SK-N-SH (cell line): Measurements from ENCODE around the gene PRND. TPM values are rescaled to one million over a fixed set of nuclear protein-coding genes. Genes with fewer than 3 reads are reported as not detected.

ENCODE experiments used
- CTCF ChIA-PET: fragments of 300-600, 350-600 bp; formaldehyde crosslinking; extraction: SDS; loops from one replicate; lab custom pipeline; 2021; lab: Yijun Ruan, JAX
- POLR2A ChIA-PET: fragments of 350-600 bp; sonication (Branson Sonifier 250); formaldehyde crosslinking; extraction: SDS; loops from one replicate; lab custom pipeline; 2020; ENCODE audit warnings: antibody characterized with exemption, inconsistent platforms; lab: Yijun Ruan, JAX
- DNase-seq: peaks from one replicate; pipeline ENCODE4 v3.0.0; 2012
- H2AFZ ChIP-seq: fragments of 200-600 bp; sonication (generic); 2 replicates; pipeline ENCODE4 v1.8.1; 2016; ENCODE audit warnings: antibody characterized with exemption, mild to moderate bottlenecking, low read depth
- H3F3A ChIP-seq: fragments of 200-600 bp; sonication (generic); replicated peaks from 2 replicates; pipeline ENCODE3; 2016; ENCODE audit warnings: antibody characterized with exemption, mild to moderate bottlenecking; ENCODE audit not compliant: insufficient read depth
- H3K27ac ChIP-seq, 2 experiments: fragments of 200-500 bp in 1 of 2; fragments of 200-600 bp in 1 of 2; sonication (Bioruptor generic) in 1 of 2; sonication (generic), shearing (Covaris generic) in 1 of 2; 2 replicates each; pipeline versions ENCODE4 v1.5.1 to v1.6.1; 2014 to 2016; ENCODE audit warnings: low read depth in 2 of 2, inconsistent platforms in 1 of 2, low read length in 1 of 2, mild to moderate bottlenecking in 1 of 2, mixed read lengths in 1 of 2
- H3K27me3 ChIP-seq: fragments of 200-600 bp; sonication (generic), shearing (Covaris generic); 2 replicates; pipeline ENCODE4 v1.6.1; 2016; ENCODE audit warnings: mixed run types; ENCODE audit not compliant: insufficient read depth
- H3K36me3 ChIP-seq, 2 experiments: fragments of 200-500 bp in 1 of 2; fragments of 200-600 bp in 1 of 2; sonication (Bioruptor generic) in 1 of 2; sonication (generic) in 1 of 2; replicated peaks in 1 of 2; 2 replicates each; pipeline versions ENCODE3 to v1.5.1; 2014 to 2016; ENCODE audit warnings: low read length in 1 of 2, mild to moderate bottlenecking in 1 of 2; ENCODE audit not compliant: insufficient read depth in 2 of 2, control insufficient read depth in 1 of 2
- H3K4me1 ChIP-seq, 2 experiments: fragments of 200-500 bp in 1 of 2; fragments of 200-600 bp in 1 of 2; sonication (Bioruptor generic) in 1 of 2; sonication (generic), shearing (Covaris generic) in 1 of 2; 2 replicates each; pipeline versions ENCODE4 v1.5.1 to v1.6.1; 2014 to 2016; ENCODE audit warnings: low read depth in 1 of 2, low read length in 1 of 2, mixed run types in 1 of 2; ENCODE audit not compliant: insufficient read depth in 2 of 2, control insufficient read depth in 1 of 2
- H3K4me2 ChIP-seq: fragments of 200-600 bp; sonication (generic), shearing (Covaris generic); 2 replicates; pipeline ENCODE4 v1.6.1; 2017; ENCODE audit warnings: mixed run types
- H3K4me3 ChIP-seq, 2 experiments: fragments of 200-500 bp in 1 of 2; fragments of 200-600 bp in 1 of 2; sonication (Bioruptor generic) in 1 of 2; sonication (generic), shearing (Covaris generic) in 1 of 2; 2 replicates each; pipeline versions ENCODE4 v1.5.1 to v1.8.1; 2014 to 2016; ENCODE audit warnings: low read depth in 2 of 2, inconsistent platforms in 1 of 2, low read length in 1 of 2, mild to moderate bottlenecking in 1 of 2, mixed read lengths in 1 of 2, moderate library complexity in 1 of 2
- H3K79me2 ChIP-seq: fragments of 200-600 bp; sonication (generic); 2 replicates; pipeline ENCODE4 v1.8.1; 2017; ENCODE audit warnings: mild to moderate bottlenecking; ENCODE audit not compliant: insufficient read depth
- H3K9ac ChIP-seq: fragments of 200-600 bp; sonication (generic); 2 replicates; pipeline ENCODE4 v1.6.1; 2017; ENCODE audit warnings: mixed run types
- H3K9me2 ChIP-seq: fragments of 200-600 bp; sonication (generic); 2 replicates; pipeline ENCODE4 v1.6.1; 2017; ENCODE audit warnings: mixed run types
- H3K9me3 ChIP-seq: fragments of 200-600 bp; sonication (generic); 2 replicates; pipeline ENCODE4 v1.6.1; 2017; ENCODE audit warnings: mixed run types, mild to moderate bottlenecking, moderate library complexity
- H4K20me1 ChIP-seq: fragments of 200-600 bp; sonication (generic); 2 replicates; pipeline ENCODE4 v1.6.1; 2017; ENCODE audit warnings: mild to moderate bottlenecking, mixed run types; ENCODE audit not compliant: insufficient read depth
- ELF1 ChIP-seq: IDR thresholded peaks from 2 replicates; pipeline ENCODE4 v1.4.0; 2012
- EZH2phosphoT487 ChIP-seq: fragments of 200-600 bp; sonication (generic); IDR thresholded peaks from 2 replicates; pipeline ENCODE4 v1.6.1; 2017; ENCODE audit warnings: low read depth, mixed run types, mild to moderate bottlenecking, antibody characterized with exemption, moderate library complexity, borderline replicate concordance
- FOSL2 ChIP-seq: IDR thresholded peaks from 2 replicates; pipeline ENCODE4 v1.4.0; 2012; ENCODE audit warnings: low read depth, mild to moderate bottlenecking, moderate library complexity, borderline replicate concordance
- FOXJ3 ChIP-seq: sonication (generic); formaldehyde crosslinking; IDR thresholded peaks from 2 replicates; pipeline ENCODE4 v1.5.1; 2020; ENCODE audit warnings: mild to moderate bottlenecking, missing genetic modification reagents
- IRF3 ChIP-seq: fragments of 150-350 bp; IDR thresholded peaks from 2 replicates; pipeline ENCODE4 v1.6.1; 2016; ENCODE audit warnings: mild to moderate bottlenecking, low read depth, low read length
- MEF2A ChIP-seq: IDR thresholded peaks from 2 replicates; pipeline ENCODE4 v1.4.0; 2012; ENCODE audit warnings: low read depth, borderline replicate concordance
- MXI1 ChIP-seq: IDR thresholded peaks from 2 replicates; pipeline ENCODE4 v1.6.1; 2012; ENCODE audit warnings: mild to moderate bottlenecking, low read depth, low read length, improper control_type of control experiment
- NFIC ChIP-seq: IDR thresholded peaks from 2 replicates; pipeline ENCODE4 v1.4.0; 2012; ENCODE audit warnings: borderline replicate concordance
- NRF1 ChIP-seq: IDR thresholded peaks from 2 replicates; pipeline ENCODE4 v1.6.1; 2012; ENCODE audit warnings: low read depth, mild to moderate bottlenecking, low read length
- REST ChIP-seq: IDR thresholded peaks from 2 replicates; pipeline ENCODE4 v1.6.1; 2012; ENCODE audit warnings: mild to moderate bottlenecking, low read depth, low read length, moderate library complexity
- RFX5 ChIP-seq: IDR thresholded peaks from 2 replicates; pipeline ENCODE4 v1.6.1; 2012; ENCODE audit warnings: mild to moderate bottlenecking, improper control_type of control experiment, low read length
- TAF1 ChIP-seq: IDR thresholded peaks from 2 replicates; pipeline ENCODE4 v1.6.1; 2012; ENCODE audit warnings: low read depth, mild to moderate bottlenecking, low read length, moderate library complexity, borderline replicate concordance
- TEAD4 ChIP-seq: IDR thresholded peaks from 2 replicates; pipeline ENCODE4 v1.4.0; 2012; ENCODE audit warnings: mild to moderate bottlenecking, borderline replicate concordance; ENCODE audit not compliant: insufficient read depth
- USF1 ChIP-seq: IDR thresholded peaks from 2 replicates; pipeline ENCODE4 v1.4.0; 2012; ENCODE audit warnings: low read depth, borderline replicate concordance
- WGBS: methylation state at CpG from one replicate; pipeline ENCODE4 v1.1.6; 2017; ENCODE audit warnings: low lambda C conversion rate; 5-methylcytosine and 5-hydroxymethylcytosine counted together
- polyA plus RNA-seq, 3 experiments: library from polyadenylated mRNA; depleted of rRNA; stranded (reverse); fragments of >200 nt; gene quantifications; 2 replicates each; pipeline ENCODE4 v1.2.3, GENCODE V29; 2012
- TF ChIP-seq, protein P1 (sequence below): fragments of 200-600 bp; sonication (generic); IDR thresholded peaks from 2 replicates; pipeline ENCODE4 v1.6.1; 2017; ENCODE audit warnings: antibody characterized with exemption, mild to moderate bottlenecking, moderate library complexity
- TF ChIP-seq, protein P2 (sequence below): IDR thresholded peaks from 2 replicates; pipeline ENCODE4; 2012

PRND gene
- polyA plus RNA-seq, 1 of the 3 experiments (the other 2 are of a cell fraction): not detected

- Histone ChIP-seq H3K9ac (no peak overlapping the region), H3K27ac (no peak overlapping the region), H2AFZ (no peak overlapping the region), H3K9me2 (no peaks in the 10 kb centered on the region), H3K27me3 (peaks cover 13% of the 10 kb centered on the region; the same call in 1 of the 2 replicates), H3K79me2 (no peaks in the 10 kb centered on the region), H3K9me3 (no peaks in the 10 kb centered on the region)
- WGBS: 29% methylated on average over 6 of the region's 6 CpGs
- DNase-seq: no peak
- POLR2A ChIA-PET: no interaction called here
- TF ChIP-seq NRF1: no peak
- TF ChIP-seq TEAD4: no peak
- no peak for TF ChIP-seq MXI1
- peak; percentile 93 for TF ChIP-seq REST
- TF ChIP-seq, all 33 proteins: peak for 1
- CTCF ChIA-PET: interaction anchor here (2.6 kb wide), 1 partner anchor 10 kb away, joined by 18 read pairs; no protein-coding TSS in a partner anchor
- Histone ChIP-seq H3K4me2 (no peak overlapping the region), H3F3A (no peaks in the 10 kb centered on the region), H3K4me1 (no peaks in the 10 kb centered on the region), H4K20me1 (no peaks in the 10 kb centered on the region), H3K36me3 (no peaks in the 10 kb centered on the region), H3K4me3 (no peak overlapping the region)
Observed at GRCh38 chr20:4730780-4731179, 9.1 kb downstream of the PRND start.

GRCh38 chr20:4736875-4737274 lies 15.2 kb downstream of the PRND start:
- H3F3A ChIP-seq: no peaks in the 10 kb centered on the region
- H3K79me2 ChIP-seq: no peaks in the 10 kb centered on the region
- POLR2A ChIA-PET: no interaction called here
- H3K4me1 ChIP-seq: no peaks in the 10 kb centered on the region
- no peaks in the 10 kb centered on the region for H4K20me1 ChIP-seq
- H3K9me2 ChIP-seq: no peaks in the 10 kb centered on the region
- DNase-seq: no peak
- WGBS: 35% methylated on average over 3 of the region's 3 CpGs
- H3K9ac ChIP-seq: no peak overlapping the region
- H3K4me2 ChIP-seq: no peak overlapping the region
- H3K9me3 ChIP-seq: no peaks in the 10 kb centered on the region
- no peak overlapping the region for H3K27ac ChIP-seq
- H2AFZ ChIP-seq: no peak overlapping the region
- TF ChIP-seq, protein P1, sequence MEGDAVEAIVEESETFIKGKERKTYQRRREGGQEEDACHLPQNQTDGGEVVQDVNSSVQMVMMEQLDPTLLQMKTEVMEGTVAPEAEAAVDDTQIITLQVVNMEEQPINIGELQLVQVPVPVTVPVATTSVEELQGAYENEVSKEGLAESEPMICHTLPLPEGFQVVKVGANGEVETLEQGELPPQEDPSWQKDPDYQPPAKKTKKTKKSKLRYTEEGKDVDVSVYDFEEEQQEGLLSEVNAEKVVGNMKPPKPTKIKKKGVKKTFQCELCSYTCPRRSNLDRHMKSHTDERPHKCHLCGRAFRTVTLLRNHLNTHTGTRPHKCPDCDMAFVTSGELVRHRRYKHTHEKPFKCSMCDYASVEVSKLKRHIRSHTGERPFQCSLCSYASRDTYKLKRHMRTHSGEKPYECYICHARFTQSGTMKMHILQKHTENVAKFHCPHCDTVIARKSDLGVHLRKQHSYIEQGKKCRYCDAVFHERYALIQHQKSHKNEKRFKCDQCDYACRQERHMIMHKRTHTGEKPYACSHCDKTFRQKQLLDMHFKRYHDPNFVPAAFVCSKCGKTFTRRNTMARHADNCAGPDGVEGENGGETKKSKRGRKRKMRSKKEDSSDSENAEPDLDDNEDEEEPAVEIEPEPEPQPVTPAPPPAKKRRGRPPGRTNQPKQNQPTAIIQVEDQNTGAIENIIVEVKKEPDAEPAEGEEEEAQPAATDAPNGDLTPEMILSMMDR: no peak
- TF ChIP-seq FOSL2: no peak
- TF ChIP-seq IRF3: no peak
- TF ChIP-seq, protein P2, sequence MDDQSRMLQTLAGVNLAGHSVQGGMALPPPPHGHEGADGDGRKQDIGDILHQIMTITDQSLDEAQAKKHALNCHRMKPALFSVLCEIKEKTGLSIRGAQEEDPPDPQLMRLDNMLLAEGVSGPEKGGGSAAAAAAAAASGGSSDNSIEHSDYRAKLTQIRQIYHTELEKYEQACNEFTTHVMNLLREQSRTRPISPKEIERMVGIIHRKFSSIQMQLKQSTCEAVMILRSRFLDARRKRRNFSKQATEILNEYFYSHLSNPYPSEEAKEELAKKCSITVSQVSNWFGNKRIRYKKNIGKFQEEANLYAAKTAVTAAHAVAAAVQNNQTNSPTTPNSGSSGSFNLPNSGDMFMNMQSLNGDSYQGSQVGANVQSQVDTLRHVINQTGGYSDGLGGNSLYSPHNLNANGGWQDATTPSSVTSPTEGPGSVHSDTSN: no peak
- no peak for TF ChIP-seq MEF2A
- TF ChIP-seq EZH2phosphoT487: no peak
- no peak for TF ChIP-seq NFIC
- TF ChIP-seq RFX5: no peak
- no peak for TF ChIP-seq TEAD4
- TF ChIP-seq TAF1: no peak
- TF ChIP-seq FOXJ3: no peak
- TF ChIP-seq USF1: no peak
- no peak for TF ChIP-seq ELF1
- TF ChIP-seq, all 33 proteins: peak for 0
- CTCF ChIA-PET: interaction anchor here (0.6 to 2.0 kb wide), 7 partner anchors 10 to 364 kb away, joined by 3 to 5 read pairs (median 3); partner anchors contain the start of gene PRND
- Histone ChIP-seq H3K4me3 (no peak overlapping the region), H3K27me3 (peaks cover 13% of the 10 kb centered on the region; the same call in 1 of the 2 replicates), H3K36me3 (no peaks in the 10 kb centered on the region)
